ENCODE data around the gene KCNIP4.

The KCNIP4 gene

GRCh38 chr4:21845663-21846062, 102.9 kb downstream of the KCNIP4 start:
- DNase-seq (ENCODE audit: low spot score): no peak

- DNase-seq (ENCODE audit: low spot score): no peak
These were observed 112.9 kb downstream of the KCNIP4 start for GRCh38 chr4:21835712-21836111.

- no peak for DNase-seq (ENCODE audit: low spot score)
These were observed 118.3 kb downstream of the KCNIP4 start for GRCh38 chr4:21830272-21830671.

GRCh38 chr4:21827575-21827974, 121.0 kb downstream of the KCNIP4 start:
- DNase-seq (ENCODE audit: low spot score): no peak

GRCh38 chr4:21826071-21826470, 122.5 kb downstream of the KCNIP4 start:
- no peak for DNase-seq (ENCODE audit: low spot score)

GRCh38 chr4:21819086-21819485, 129.5 kb downstream of the KCNIP4 start:
- no peak for DNase-seq (ENCODE audit: low spot score)

- no peak for DNase-seq (ENCODE audit: low spot score)
These were observed 132.8 kb downstream of the KCNIP4 start for GRCh38 chr4:21815651-21816377.

- no peak for DNase-seq (ENCODE audit: low spot score)
These were observed 137.0 kb downstream of the KCNIP4 start for GRCh38 chr4:21811565-21811964.

GRCh38 chr4:21806991-21807390, 141.6 kb downstream of the KCNIP4 start:
- no peak for DNase-seq (ENCODE audit: low spot score)

- DNase-seq (ENCODE audit: low spot score): no peak
These were observed 146.2 kb downstream of the KCNIP4 start for GRCh38 chr4:21802406-21802805.

GRCh38 chr4:21801661-21802385, 146.7 kb downstream of the KCNIP4 start:
- no peak for DNase-seq (ENCODE audit: low spot score)

GRCh38 chr4:21795091-21795490, 153.5 kb downstream of the KCNIP4 start:
- DNase-seq (ENCODE audit: low spot score): no peak

GRCh38 chr4:21792736-21793135, 155.8 kb downstream of the KCNIP4 start:
- no peak for DNase-seq (ENCODE audit: low spot score)

GRCh38 chr4:21790438-21791029, 158.0 kb downstream of the KCNIP4 start:
- no peak for DNase-seq (ENCODE audit: low spot score)

GRCh38 chr4:21780148-21780547, 168.4 kb downstream of the KCNIP4 start:
- DNase-seq (ENCODE audit: low spot score): no peak

GRCh38 chr4:21778702-21779101, 169.9 kb downstream of the KCNIP4 start:
- no peak for DNase-seq (ENCODE audit: low spot score)

- DNase-seq (ENCODE audit: low spot score): no peak
These were observed 172.9 kb downstream of the KCNIP4 start for GRCh38 chr4:21775703-21776102.

- no peak for DNase-seq (ENCODE audit: low spot score)
These were observed 179.0 kb downstream of the KCNIP4 start for GRCh38 chr4:21769404-21770147.

GRCh38 chr4:21768349-21769310, 179.9 kb downstream of the KCNIP4 start:
- DNase-seq (ENCODE audit: low spot score): no peak

GRCh38 chr4:21765810-21766407, 182.7 kb downstream of the KCNIP4 start:
- no peak for DNase-seq (ENCODE audit: low spot score)

GRCh38 chr4:21763855-21764254, 184.7 kb downstream of the KCNIP4 start:
- DNase-seq (ENCODE audit: low spot score): no peak

Data from left forelimb (tissue), 1 donor.